Retinal pigment epithelial cell (primary cell): ENCODE results near the gene RFTN1.
A peak's percentile ranks its signal among the peaks of the same experiment; 100 is the strongest.

Experiments
- DNase-seq: peaks from one replicate; pipeline ENCODE4 v3.0.0-alpha.2; 2010; ENCODE audit warnings: low read depth
- H3K4me3 ChIP-seq: 2 replicates; pipeline ENCODE4 v1.5.1; 2011; ENCODE audit warnings: mild to moderate bottlenecking, low read length, control low read depth, moderate library complexity
- TF ChIP-seq, protein P1 (sequence below): conservative IDR thresholded peaks from 2 replicates; pipeline ENCODE4 v1.5.1; 2011; ENCODE audit warnings: low read depth, low read length, control low read depth, inconsistent platforms

Gene RFTN1

DNA sequence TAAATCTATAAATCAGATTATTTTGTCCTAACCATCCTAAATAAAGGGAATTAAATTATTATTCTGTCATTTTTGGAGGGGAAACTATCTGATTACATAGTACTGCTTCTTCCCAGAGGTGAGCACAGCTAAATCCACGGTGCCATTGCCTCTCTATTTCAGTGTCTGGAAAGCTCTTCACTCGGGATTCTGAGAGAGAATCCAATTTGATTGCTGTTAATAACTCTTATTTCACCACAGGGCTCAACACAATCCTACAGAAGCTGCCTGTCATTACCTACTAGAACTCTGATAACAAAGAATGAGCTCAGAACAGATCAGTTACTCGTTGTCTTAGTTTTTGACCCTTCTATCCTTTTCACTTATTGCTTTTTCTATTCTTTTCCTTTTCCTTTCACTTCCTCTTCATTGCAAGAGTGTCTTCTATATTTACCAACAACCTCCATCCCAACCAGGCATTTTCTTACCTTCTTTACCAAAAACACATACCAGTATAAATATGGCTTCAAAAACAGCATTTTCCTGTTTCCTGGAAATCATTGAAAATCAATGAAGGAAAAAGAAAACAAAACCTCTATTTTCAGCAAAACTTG lies 218.1 kb downstream of the RFTN1 start:
- DNase-seq, result no peak
- TF ChIP-seq, protein P1, sequence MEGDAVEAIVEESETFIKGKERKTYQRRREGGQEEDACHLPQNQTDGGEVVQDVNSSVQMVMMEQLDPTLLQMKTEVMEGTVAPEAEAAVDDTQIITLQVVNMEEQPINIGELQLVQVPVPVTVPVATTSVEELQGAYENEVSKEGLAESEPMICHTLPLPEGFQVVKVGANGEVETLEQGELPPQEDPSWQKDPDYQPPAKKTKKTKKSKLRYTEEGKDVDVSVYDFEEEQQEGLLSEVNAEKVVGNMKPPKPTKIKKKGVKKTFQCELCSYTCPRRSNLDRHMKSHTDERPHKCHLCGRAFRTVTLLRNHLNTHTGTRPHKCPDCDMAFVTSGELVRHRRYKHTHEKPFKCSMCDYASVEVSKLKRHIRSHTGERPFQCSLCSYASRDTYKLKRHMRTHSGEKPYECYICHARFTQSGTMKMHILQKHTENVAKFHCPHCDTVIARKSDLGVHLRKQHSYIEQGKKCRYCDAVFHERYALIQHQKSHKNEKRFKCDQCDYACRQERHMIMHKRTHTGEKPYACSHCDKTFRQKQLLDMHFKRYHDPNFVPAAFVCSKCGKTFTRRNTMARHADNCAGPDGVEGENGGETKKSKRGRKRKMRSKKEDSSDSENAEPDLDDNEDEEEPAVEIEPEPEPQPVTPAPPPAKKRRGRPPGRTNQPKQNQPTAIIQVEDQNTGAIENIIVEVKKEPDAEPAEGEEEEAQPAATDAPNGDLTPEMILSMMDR, result no peak
- H3K4me3 ChIP-seq, result no peak overlapping the region

DNA sequence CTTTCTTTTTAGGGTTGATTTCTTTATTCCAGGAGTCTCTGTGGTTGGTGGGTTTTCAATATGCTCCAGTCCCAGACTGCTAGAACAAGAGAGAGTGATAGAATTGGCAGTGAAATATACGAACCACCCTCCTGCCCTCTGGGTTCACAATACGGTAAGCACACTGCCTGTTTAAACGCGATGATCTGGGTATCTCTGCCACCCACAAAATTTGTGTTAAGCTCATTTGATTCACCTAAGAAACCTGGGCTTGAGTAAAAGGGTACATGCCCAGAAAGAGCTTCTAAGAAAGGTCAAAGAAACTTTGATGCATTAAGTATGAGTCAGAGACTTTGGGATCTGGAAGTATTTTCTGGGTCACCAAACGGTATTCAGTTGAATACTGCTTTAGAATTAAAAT lies 218.7 kb downstream of the RFTN1 start:
- TF ChIP-seq, protein P1, result no peak
- DNase-seq, result no peak
- no peak overlapping the region for H3K4me3 ChIP-seq

DNA sequence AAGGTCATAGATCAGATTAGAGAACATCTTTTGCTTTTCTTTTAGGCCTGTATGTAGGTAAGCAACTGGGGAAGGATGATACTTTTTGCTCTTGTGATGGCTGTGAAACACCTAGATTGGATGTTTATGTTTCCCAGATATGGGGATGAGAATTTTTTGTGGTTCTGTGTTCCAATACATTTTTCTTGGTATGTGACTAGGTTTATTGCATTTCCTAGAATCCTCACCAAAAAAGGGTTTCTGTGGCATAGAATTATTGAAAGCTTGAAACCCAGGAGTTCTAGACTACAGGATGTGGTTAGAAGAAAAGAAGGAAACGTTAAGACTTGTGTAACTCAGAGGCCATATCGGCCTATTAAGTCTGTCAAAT lies 222.7 kb downstream of the RFTN1 start:
- no peak overlapping the region for H3K4me3 ChIP-seq
- TF ChIP-seq, protein P1, result no peak
- no peak for DNase-seq

DNA sequence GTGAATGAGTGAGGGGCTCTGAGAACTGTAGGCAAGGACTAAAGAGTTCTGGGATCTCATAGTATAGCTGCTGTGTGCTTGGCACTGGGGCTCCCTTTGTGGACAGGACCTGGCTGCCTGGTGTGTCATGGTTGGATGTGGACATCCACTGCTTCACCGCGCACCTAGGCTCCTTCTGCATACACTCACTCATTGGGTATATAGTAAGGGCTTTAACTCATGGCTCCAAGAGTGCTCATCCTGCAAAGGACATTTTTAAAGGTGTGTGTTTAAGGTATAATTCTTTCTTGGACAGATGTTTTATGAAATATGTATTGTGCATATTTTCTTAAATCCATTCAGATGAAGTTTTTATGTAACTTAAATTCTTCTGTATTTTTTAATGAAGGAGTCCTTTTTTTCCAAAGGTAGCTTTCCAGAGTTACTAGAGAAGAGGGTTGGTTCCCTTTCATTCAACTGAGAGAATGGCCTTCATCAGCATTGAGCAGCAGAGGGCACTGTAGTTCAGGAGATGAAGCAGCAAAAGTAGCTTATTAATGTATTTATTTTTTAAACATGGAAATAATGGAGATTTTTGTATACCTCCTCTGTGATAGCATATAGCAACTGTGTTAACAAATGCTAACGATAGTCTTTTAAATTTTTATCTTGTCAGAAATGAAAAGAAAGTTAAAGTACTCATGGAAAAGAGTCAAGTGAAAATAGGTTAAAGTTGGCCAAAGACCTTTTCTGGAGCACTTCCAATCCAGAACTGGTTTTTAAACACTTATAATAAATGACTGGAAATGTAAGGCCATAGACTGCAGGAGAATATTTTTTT lies 223.3 kb downstream of the RFTN1 start:
- no peak for DNase-seq
- H3K4me3 ChIP-seq, result no peak overlapping the region
- TF ChIP-seq, protein P1, result peak; percentile 82

DNA sequence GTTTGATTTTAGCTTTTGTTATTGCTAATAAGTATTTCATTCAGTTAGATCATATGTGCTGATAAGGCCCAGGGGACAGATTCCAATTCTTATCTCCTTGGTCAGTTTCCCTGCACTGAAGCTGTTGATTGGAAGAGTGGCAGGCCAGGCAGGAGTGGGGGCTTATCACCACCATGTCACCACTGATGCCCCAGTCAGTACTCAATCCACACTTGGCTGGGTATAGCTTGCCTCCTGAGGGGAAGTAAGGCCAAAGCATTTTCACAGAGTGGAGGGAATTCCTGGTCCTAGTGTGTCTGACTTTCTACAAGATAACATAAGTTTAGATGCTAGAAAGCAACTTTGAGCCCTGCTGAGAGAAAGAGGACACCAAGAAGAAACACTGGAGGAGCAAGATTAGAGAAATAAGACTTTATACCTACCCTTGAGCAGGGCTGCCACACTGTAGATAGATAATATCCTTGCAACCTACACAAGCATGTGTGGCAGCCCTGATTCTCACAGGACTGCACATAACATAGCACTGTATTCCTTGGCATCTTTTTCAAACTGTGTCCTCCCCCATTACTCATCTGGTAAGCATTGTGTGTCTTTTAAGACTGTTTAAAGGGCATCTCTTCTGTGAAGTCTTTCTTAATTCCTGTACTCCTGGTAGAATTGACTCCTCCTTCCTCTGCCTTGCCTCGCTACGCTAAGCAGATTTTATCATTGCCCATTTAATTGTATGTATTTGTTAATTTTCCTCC lies 224.2 kb downstream of the RFTN1 start:
- TF ChIP-seq, protein P1, result no peak
- no peak overlapping the region for H3K4me3 ChIP-seq
- no peak for DNase-seq

DNA sequence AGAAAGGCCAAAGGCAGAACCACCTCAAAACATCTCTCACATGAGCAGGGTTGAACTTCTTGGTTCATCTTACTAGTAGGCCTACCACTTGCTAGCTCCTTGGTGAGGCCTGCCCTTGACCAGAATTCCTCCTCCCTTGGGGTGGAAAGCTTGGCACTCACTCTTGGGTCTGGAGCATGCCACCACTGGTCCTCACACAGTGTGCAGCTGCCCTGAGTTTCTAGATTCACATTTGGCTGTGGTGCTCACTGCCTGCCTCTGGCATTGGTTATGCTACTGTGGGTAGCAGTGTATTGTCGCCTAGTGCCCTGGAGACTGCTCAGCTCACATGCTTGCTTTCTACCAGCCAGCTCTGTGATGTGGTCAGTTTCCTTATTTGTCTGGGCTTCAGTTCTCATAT lies 224.8 kb downstream of the RFTN1 start:
- no peak for DNase-seq
- TF ChIP-seq, protein P1, result no peak
- H3K4me3 ChIP-seq, result no peak overlapping the region
